ENCODE results near the gene CR1L. TPM values are rescaled to one million over a fixed set of nuclear protein-coding genes. Genes with fewer than 3 reads are reported as not detected.

Gene CR1L
- total and polyA plus RNA-seq, 2 experiments from 2014 or later, result 5.8 to 21.4 TPM

- Histone ChIP-seq H3K79me2 (replicated peaks; ENCODE audit: insufficient read depth) (peaks cover 19% of the 10 kb centered on the region), H3K4me3 (no peak overlapping the region)
- H3K27ac Mint-ChIP-seq, result no peak overlapping the region
Measured at GRCh38 chr1:207648334-207649209, 3.6 kb downstream of the CR1L start.

More at GRCh38 chr1:207648334-207649209, 3.6 kb downstream of the CR1L start:
- ATAC-seq, result no peak
- Histone ChIP-seq H2AFZ (no peak overlapping the region), H3K36me3 (ENCODE audit: insufficient read depth) (no peaks in the 10 kb centered on the region), H3K27me3 (ENCODE audit: insufficient read depth) (peaks cover 10% of the 10 kb centered on the region), H4K20me1 (replicated peaks; ENCODE audit: insufficient read depth) (no peaks in the 10 kb centered on the region), H3F3A (replicated peaks; ENCODE audit: low read depth) (0 out of 2 replicates have a peak, but pooled peaks cover 5% of the 10 kb centered on the region), H3K4me2 (0 out of 2 replicates have a peak overlapping the region, but pooled peaks have one; percentile 31), H3K27ac (ENCODE audit: low read depth) (no peak overlapping the region), H3K4me1 (ENCODE audit: insufficient read depth) (peaks cover 48% of the 10 kb centered on the region), H3K9me2 (ENCODE audit: insufficient read depth) (no peaks in the 10 kb centered on the region)
- peaks cover 50% of the 10 kb centered on the region for H3K4me1 Mint-ChIP-seq
- H3K27me3 Mint-ChIP-seq (ENCODE audit: insufficient read depth, low read depth, poor library complexity), result peaks cover 19% of the 10 kb centered on the region
- DNase-seq (ENCODE audit: low spot score), result no peak
- H3K9me3 Mint-ChIP-seq, result no peaks in the 10 kb centered on the region
- TF ChIP-seq JUNB (IDR thresholded peaks at IDR 0.05; ENCODE audit: unreplicated experiment) (no peak), CREB1 (CRISPR knock-in tag; IDR thresholded peaks at IDR 0.05; ENCODE audit: low read depth) (no peak), STAT1 (IDR thresholded peaks at IDR 0.05; ENCODE audit: unreplicated experiment) (no peak), ZNF114 (CRISPR knock-in tag; IDR thresholded peaks at IDR 0.05) (no peak), ZNF331 (CRISPR knock-in tag; IDR thresholded peaks at IDR 0.05; ENCODE audit: low read depth) (no peak), EZH2phosphoT487 (IDR thresholded peaks at IDR 0.05; ENCODE audit: unreplicated experiment) (no peak), POLR2AphosphoS5 (IDR thresholded peaks at IDR 0.05; ENCODE audit: low read depth) (no peak), NANOG (IDR thresholded peaks at IDR 0.05; ENCODE audit: borderline replicate concordance) (no peak), EZH2 (IDR thresholded peaks at IDR 0.05; ENCODE audit: low read depth, unreplicated experiment) (no peak)
- TF ChIP-seq, protein P1, sequence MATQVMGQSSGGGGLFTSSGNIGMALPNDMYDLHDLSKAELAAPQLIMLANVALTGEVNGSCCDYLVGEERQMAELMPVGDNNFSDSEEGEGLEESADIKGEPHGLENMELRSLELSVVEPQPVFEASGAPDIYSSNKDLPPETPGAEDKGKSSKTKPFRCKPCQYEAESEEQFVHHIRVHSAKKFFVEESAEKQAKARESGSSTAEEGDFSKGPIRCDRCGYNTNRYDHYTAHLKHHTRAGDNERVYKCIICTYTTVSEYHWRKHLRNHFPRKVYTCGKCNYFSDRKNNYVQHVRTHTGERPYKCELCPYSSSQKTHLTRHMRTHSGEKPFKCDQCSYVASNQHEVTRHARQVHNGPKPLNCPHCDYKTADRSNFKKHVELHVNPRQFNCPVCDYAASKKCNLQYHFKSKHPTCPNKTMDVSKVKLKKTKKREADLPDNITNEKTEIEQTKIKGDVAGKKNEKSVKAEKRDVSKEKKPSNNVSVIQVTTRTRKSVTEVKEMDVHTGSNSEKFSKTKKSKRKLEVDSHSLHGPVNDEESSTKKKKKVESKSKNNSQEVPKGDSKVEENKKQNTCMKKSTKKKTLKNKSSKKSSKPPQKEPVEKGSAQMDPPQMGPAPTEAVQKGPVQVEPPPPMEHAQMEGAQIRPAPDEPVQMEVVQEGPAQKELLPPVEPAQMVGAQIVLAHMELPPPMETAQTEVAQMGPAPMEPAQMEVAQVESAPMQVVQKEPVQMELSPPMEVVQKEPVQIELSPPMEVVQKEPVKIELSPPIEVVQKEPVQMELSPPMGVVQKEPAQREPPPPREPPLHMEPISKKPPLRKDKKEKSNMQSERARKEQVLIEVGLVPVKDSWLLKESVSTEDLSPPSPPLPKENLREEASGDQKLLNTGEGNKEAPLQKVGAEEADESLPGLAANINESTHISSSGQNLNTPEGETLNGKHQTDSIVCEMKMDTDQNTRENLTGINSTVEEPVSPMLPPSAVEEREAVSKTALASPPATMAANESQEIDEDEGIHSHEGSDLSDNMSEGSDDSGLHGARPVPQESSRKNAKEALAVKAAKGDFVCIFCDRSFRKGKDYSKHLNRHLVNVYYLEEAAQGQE (IDR thresholded peaks at IDR 0.05; ENCODE audit: unreplicated experiment), result no peak
- TF ChIP-seq, protein P2, sequence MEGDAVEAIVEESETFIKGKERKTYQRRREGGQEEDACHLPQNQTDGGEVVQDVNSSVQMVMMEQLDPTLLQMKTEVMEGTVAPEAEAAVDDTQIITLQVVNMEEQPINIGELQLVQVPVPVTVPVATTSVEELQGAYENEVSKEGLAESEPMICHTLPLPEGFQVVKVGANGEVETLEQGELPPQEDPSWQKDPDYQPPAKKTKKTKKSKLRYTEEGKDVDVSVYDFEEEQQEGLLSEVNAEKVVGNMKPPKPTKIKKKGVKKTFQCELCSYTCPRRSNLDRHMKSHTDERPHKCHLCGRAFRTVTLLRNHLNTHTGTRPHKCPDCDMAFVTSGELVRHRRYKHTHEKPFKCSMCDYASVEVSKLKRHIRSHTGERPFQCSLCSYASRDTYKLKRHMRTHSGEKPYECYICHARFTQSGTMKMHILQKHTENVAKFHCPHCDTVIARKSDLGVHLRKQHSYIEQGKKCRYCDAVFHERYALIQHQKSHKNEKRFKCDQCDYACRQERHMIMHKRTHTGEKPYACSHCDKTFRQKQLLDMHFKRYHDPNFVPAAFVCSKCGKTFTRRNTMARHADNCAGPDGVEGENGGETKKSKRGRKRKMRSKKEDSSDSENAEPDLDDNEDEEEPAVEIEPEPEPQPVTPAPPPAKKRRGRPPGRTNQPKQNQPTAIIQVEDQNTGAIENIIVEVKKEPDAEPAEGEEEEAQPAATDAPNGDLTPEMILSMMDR (conservative IDR thresholded peaks at IDR 0.05; ENCODE audit: low read depth in 2 of 2), result no peak
- TF ChIP-seq, protein P3, sequence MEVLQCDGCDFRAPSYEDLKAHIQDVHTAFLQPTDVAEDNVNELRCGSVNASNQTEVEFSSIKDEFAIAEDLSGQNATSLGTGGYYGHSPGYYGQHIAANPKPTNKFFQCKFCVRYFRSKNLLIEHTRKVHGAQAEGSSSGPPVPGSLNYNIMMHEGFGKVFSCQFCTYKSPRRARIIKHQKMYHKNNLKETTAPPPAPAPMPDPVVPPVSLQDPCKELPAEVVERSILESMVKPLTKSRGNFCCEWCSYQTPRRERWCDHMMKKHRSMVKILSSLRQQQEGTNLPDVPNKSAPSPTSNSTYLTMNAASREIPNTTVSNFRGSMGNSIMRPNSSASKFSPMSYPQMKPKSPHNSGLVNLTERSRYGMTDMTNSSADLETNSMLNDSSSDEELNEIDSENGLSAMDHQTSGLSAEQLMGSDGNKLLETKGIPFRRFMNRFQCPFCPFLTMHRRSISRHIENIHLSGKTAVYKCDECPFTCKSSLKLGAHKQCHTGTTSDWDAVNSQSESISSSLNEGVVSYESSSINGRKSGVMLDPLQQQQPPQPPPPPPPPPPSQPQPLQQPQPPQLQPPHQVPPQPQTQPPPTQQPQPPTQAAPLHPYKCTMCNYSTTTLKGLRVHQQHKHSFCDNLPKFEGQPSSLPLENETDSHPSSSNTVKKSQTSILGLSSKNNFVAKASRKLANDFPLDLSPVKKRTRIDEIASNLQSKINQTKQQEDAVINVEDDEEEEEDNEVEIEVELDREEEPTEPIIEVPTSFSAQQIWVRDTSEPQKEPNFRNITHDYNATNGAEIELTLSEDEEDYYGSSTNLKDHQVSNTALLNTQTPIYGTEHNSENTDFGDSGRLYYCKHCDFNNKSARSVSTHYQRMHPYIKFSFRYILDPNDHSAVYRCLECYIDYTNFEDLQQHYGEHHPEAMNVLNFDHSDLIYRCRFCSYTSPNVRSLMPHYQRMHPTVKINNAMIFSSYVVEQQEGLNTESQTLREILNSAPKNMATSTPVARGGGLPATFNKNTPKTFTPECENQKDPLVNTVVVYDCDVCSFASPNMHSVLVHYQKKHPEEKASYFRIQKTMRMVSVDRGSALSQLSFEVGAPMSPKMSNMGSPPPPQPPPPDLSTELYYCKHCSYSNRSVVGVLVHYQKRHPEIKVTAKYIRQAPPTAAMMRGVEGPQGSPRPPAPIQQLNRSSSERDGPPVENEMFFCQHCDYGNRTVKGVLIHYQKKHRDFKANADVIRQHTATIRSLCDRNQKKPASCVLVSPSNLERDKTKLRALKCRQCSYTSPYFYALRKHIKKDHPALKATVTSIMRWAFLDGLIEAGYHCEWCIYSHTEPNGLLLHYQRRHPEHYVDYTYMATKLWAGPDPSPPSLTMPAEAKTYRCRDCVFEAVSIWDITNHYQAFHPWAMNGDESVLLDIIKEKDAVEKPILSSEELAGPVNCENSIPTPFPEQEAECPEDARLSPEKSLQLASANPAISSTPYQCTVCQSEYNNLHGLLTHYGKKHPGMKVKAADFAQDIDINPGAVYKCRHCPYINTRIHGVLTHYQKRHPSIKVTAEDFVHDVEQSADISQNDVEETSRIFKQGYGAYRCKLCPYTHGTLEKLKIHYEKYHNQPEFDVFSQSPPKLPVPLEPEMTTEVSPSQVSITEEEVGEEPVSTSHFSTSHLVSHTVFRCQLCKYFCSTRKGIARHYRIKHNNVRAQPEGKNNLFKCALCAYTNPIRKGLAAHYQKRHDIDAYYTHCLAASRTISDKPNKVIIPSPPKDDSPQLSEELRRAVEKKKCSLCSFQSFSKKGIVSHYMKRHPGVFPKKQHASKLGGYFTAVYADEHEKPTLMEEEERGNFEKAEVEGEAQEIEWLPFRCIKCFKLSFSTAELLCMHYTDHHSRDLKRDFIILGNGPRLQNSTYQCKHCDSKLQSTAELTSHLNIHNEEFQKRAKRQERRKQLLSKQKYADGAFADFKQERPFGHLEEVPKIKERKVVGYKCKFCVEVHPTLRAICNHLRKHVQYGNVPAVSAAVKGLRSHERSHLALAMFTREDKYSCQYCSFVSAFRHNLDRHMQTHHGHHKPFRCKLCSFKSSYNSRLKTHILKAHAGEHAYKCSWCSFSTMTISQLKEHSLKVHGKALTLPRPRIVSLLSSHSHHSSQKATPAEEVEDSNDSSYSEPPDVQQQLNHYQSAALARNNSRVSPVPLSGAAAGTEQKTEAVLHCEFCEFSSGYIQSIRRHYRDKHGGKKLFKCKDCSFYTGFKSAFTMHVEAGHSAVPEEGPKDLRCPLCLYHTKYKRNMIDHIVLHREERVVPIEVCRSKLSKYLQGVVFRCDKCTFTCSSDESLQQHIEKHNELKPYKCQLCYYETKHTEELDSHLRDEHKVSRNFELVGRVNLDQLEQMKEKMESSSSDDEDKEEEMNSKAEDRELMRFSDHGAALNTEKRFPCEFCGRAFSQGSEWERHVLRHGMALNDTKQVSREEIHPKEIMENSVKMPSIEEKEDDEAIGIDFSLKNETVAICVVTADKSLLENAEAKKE (CRISPR knock-in tag; IDR thresholded peaks at IDR 0.05), result no peak
- TF ChIP-seq, protein P4, sequence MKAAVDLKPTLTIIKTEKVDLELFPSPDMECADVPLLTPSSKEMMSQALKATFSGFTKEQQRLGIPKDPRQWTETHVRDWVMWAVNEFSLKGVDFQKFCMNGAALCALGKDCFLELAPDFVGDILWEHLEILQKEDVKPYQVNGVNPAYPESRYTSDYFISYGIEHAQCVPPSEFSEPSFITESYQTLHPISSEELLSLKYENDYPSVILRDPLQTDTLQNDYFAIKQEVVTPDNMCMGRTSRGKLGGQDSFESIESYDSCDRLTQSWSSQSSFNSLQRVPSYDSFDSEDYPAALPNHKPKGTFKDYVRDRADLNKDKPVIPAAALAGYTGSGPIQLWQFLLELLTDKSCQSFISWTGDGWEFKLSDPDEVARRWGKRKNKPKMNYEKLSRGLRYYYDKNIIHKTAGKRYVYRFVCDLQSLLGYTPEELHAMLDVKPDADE (IDR thresholded peaks at IDR 0.05), result no peak
- no peaks in the 10 kb centered on the region for H3K36me3 Mint-ChIP-seq (ENCODE audit: low read depth)
- no peak overlapping the region; the same call in 2 of the 3 replicates for H3K4me3 Mint-ChIP-seq
